Dendritic cell treated with granulocyte-macrophage colony-stimulating factor and Interleukin-4, amounts not matched to agents 40 ng/mL and 50 ng/mL, for 4 days (primary cell): Measurements from ENCODE around the gene FNDC3B.

ENCODE experiments used
- H3K27ac Mint-ChIP-seq: one replicate; pipeline ENCODE4 v1.8.0; 2022; ENCODE audit warnings: mild to moderate bottlenecking, mixed read lengths
- H3K27me3 Mint-ChIP-seq: one replicate; pipeline ENCODE4 v1.8.0; 2022; ENCODE audit warnings: mild to moderate bottlenecking, mixed read lengths
- H3K36me3 Mint-ChIP-seq: one replicate; pipeline ENCODE4 v1.8.0; 2022; ENCODE audit warnings: low read depth, mixed read lengths
- H3K4me1 Mint-ChIP-seq: one replicate; pipeline ENCODE4 v1.8.0; 2022; ENCODE audit warnings: low read depth, mixed read lengths
- H3K4me3 Mint-ChIP-seq: one replicate; pipeline ENCODE4 v1.8.0; 2022; ENCODE audit warnings: mild to moderate bottlenecking, moderate library complexity, mixed read lengths
- H3K9me3 Mint-ChIP-seq: one replicate; pipeline ENCODE4 v1.8.0; 2022; ENCODE audit warnings: mixed read lengths
- intact Hi-C: fragments of 100-400 bp; cut with micrococcal nuclease; formaldehyde crosslinking; loops from one replicate; pipeline ENCODE4 v1.15.0; 2022

Gene FNDC3B

DNA sequence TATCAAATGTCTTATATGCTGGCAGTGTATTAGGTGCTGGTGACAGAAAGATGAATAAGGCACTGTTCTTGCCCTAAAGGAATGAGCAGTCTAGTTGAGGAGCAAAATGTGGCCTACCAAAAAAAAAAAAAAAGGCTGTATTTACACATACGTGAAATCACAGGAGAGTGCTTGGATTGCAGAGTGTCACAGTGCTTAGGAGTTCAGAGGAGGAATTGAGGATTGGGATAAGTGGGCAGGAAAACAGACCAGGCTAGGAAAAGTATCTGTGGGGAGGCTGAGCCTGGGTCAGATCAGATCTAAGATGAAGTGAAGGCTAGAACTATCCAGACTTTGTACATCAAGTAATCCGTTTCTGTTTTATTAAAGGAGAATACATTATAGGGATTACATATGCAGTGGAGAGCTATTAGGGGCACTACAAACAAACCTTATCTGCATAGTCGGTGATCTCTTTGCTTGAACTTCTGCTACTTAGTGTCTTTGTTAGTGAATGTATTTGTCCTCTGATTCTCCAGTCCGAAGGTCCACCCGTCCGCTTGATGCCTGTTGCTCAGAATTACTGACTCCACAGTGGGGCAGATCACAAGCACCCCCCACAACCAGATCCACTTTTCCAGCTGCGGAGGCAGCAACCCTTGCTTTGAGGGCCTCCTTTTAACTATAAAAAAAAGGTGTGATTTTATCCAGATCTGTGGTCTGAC, 80.0 kb downstream of the FNDC3B start:
- H3K36me3 Mint-ChIP-seq = peaks cover 65% of the 10 kb centered on the region
- peak overlapping the region; percentile 13 for H3K27ac Mint-ChIP-seq
- intact Hi-C loops = no loop called here
- no peaks in the 10 kb centered on the region for H3K27me3 Mint-ChIP-seq
- peaks cover 41% of the 10 kb centered on the region for H3K4me1 Mint-ChIP-seq
- no peaks in the 10 kb centered on the region for H3K9me3 Mint-ChIP-seq
- no peak overlapping the region for H3K4me3 Mint-ChIP-seq

- Mint-ChIP-seq H3K27ac (no peak overlapping the region), H3K9me3 (no peaks in the 10 kb centered on the region), H3K36me3 (peaks cover 68% of the 10 kb centered on the region), H3K4me3 (no peak overlapping the region), H3K27me3 (no peaks in the 10 kb centered on the region), H3K4me1 (peaks cover 49% of the 10 kb centered on the region)
- intact Hi-C loops = no loop called here
Observed at GRCh38 chr3:172120912-172121311, 81.5 kb downstream of the FNDC3B start.

DNA sequence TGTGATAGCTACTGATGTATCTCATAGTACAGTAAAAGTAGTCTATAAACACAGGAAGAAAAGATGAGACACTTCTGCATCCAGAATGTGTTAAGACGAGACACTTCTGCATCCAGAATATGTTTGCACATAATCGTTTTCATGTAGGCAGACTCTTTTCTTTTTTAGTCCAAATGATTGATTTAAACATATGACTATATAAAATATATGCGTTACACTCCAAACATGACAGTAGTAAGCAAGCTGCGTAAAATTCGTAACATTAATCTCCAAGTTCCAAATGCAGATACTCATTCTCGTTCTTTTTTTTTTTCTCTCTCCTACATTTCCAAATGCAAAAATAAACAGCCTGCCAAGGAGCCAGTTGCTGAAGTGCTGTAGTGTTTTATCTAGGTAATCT, 82.6 kb downstream of the FNDC3B start:
- Mint-ChIP-seq H3K9me3 (no peaks in the 10 kb centered on the region), H3K4me3 (no peak overlapping the region), H3K4me1 (peaks cover 60% of the 10 kb centered on the region), H3K36me3 (peaks cover 58% of the 10 kb centered on the region), H3K27ac (no peak overlapping the region), H3K27me3 (no peaks in the 10 kb centered on the region)
- intact Hi-C loops = no loop called here

DNA sequence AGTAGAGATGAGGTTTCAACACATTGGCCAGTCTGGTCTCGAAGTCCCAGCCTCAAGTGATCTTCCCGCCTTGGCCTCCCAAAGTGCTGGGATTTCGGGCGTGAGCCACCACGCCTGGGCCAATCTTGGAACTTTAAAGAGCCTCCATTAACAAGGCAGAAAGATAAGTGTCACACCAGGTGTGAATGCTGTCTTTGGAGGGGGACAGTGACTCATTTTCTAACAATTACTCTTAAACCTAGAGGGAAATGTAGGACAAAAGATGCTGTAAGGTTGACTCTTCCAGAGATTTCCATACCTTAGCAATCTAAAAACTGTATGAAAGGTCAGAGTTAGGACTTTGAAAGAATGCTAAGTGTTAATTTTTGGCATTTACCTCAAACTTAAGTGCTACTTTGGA, 84.9 kb downstream of the FNDC3B start:
- no peaks in the 10 kb centered on the region for H3K27me3 Mint-ChIP-seq
- no peak overlapping the region for H3K27ac Mint-ChIP-seq
- peaks cover 64% of the 10 kb centered on the region for H3K4me1 Mint-ChIP-seq
- intact Hi-C loops = no loop called here
- H3K4me3 Mint-ChIP-seq = no peak overlapping the region
- H3K36me3 Mint-ChIP-seq = peaks cover 42% of the 10 kb centered on the region
- no peaks in the 10 kb centered on the region for H3K9me3 Mint-ChIP-seq

DNA sequence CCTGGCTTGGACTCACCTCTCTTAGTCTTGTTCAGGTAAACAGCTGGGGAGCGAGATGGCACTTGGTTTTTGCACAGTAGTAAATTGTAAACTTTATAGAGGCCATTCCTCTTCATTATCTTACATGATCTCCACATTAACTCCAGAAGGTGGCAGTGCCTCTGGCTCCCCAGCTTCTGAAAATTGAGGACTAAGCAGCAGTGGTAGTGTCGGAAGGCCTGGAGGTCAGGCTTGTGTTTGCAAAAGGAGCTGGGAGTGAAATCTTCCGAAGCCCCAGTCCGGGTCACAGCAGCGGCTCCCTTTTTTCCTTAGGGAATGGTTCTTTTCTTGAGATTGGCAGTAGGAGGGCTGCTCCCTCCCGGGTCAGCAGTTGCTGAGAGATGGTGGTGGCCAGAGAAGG, 85.7 kb downstream of the FNDC3B start:
- Mint-ChIP-seq H3K9me3 (no peaks in the 10 kb centered on the region), H3K36me3 (peaks cover 34% of the 10 kb centered on the region), H3K27me3 (no peaks in the 10 kb centered on the region), H3K27ac (peak overlapping the region; percentile 74), H3K4me1 (peaks cover 66% of the 10 kb centered on the region), H3K4me3 (no peak overlapping the region)
- intact Hi-C loops = no loop called here

- H3K36me3 Mint-ChIP-seq = peaks cover 31% of the 10 kb centered on the region
- intact Hi-C loops = no loop called here
- peaks cover 73% of the 10 kb centered on the region for H3K4me1 Mint-ChIP-seq
- no peaks in the 10 kb centered on the region for H3K27me3 Mint-ChIP-seq
- H3K9me3 Mint-ChIP-seq = no peaks in the 10 kb centered on the region
- H3K4me3 Mint-ChIP-seq = no peak overlapping the region
- H3K27ac Mint-ChIP-seq = peak overlapping the region; percentile 74
Observed at GRCh38 chr3:172125963-172126457, 86.6 kb downstream of the FNDC3B start.

GRCh38 chr3:172126741-172127140, 87.4 kb downstream of the FNDC3B start:
- Mint-ChIP-seq H3K4me1 (peaks cover 75% of the 10 kb centered on the region), H3K9me3 (no peaks in the 10 kb centered on the region), H3K27ac (peak overlapping the region; percentile 74), H3K4me3 (peak overlapping the region; percentile 13), H3K36me3 (peaks cover 31% of the 10 kb centered on the region), H3K27me3 (no peaks in the 10 kb centered on the region)
- intact Hi-C loops = no loop called here

GRCh38 chr3:172127141-172127540, 87.8 kb downstream of the FNDC3B start:
- H3K4me3 Mint-ChIP-seq = peak overlapping the region; percentile 13
- H3K4me1 Mint-ChIP-seq = peaks cover 77% of the 10 kb centered on the region
- no peaks in the 10 kb centered on the region for H3K27me3 Mint-ChIP-seq
- intact Hi-C loops = no loop called here
- no peaks in the 10 kb centered on the region for H3K9me3 Mint-ChIP-seq
- peaks cover 28% of the 10 kb centered on the region for H3K36me3 Mint-ChIP-seq
- H3K27ac Mint-ChIP-seq = peak overlapping the region; percentile 74

DNA sequence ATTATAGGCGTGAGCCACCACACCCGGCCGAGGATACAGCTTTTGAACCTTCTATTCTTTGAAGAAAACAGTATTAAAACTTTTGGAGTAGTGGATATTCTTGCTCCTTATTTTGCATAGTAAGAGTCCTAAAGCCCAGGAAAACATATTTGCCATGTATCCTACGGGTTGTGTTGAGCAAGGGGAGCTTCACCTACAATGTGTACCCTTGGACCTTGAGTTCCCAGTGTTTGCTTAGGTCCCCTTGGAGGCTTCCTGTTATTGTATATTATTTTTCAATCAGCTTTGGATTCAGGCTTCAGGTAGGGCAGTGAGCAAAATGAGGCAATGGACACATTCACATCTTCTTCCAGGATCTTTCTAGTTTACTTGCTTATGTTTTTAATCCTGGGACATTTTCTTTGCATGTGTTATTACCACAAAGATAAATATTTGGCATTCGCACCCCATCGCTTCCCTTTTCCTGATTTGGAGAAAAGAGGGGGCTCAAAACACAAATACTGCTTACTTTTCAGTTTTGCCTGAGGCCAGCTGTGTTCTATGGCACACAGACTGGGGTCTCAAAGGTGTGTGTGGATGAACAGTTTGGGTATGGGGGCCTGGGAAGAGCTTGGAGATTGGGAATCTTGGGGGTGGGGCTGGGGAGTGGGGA, 88.7 kb downstream of the FNDC3B start:
- intact Hi-C loops = no loop called here
- no peaks in the 10 kb centered on the region for H3K9me3 Mint-ChIP-seq
- H3K36me3 Mint-ChIP-seq = peaks cover 24% of the 10 kb centered on the region
- peaks cover 74% of the 10 kb centered on the region for H3K4me1 Mint-ChIP-seq
- H3K27ac Mint-ChIP-seq = peak overlapping the region; percentile 87
- no peak overlapping the region for H3K4me3 Mint-ChIP-seq
- H3K27me3 Mint-ChIP-seq = no peaks in the 10 kb centered on the region

DNA sequence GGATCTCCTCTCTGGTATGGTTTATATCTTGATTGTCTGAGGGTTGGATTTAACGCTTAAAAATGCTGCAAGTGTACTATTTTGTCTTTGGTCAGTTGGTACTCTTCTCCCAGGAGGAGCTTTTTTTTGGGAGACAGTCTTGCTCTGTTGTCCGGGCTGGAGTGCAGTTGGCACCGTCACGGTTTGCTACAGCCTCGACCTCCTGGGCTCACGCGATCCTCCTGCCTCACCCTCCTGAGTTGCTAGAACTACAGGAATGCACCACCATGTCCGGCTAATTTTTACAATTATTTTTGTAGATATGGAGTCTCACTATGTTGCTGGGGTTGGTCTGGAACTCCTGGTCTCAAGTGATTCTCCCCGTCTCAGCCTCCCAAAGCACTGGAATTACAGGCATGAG, 89.5 kb downstream of the FNDC3B start:
- intact Hi-C loops = no loop called here
- Mint-ChIP-seq H3K4me1 (peaks cover 77% of the 10 kb centered on the region), H3K9me3 (no peaks in the 10 kb centered on the region), H3K27ac (peak overlapping the region; percentile 87), H3K27me3 (no peaks in the 10 kb centered on the region), H3K36me3 (peaks cover 26% of the 10 kb centered on the region), H3K4me3 (no peak overlapping the region)

DNA sequence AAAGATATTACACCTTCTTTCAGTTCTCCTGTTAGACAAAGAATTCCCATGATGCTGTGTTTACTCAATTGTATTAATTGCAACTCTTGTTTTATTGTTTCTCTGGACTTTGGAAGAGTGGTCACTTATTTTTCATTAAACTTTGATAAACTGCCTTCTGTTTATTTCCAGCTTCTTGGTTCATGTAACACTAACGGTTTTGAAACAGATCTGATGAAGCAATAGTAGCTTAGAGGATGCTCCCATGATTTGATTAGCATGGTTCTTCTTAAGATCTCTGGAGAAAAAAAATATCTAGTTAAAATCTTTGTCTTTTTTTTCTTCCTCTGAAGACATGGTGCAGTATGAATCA, 90.1 kb downstream of the FNDC3B start:
- no peaks in the 10 kb centered on the region for H3K27me3 Mint-ChIP-seq
- H3K4me3 Mint-ChIP-seq = peak overlapping the region; percentile 32
- peaks cover 24% of the 10 kb centered on the region for H3K36me3 Mint-ChIP-seq
- H3K4me1 Mint-ChIP-seq = peaks cover 77% of the 10 kb centered on the region
- intact Hi-C loops = no loop called here
- peak overlapping the region; percentile 87 for H3K27ac Mint-ChIP-seq
- no peaks in the 10 kb centered on the region for H3K9me3 Mint-ChIP-seq

- intact Hi-C loops = loop anchor here (1.0 kb wide), 1 partner anchor 9 kb away; no protein-coding TSS in a partner anchor
- H3K4me1 Mint-ChIP-seq = peaks cover 74% of the 10 kb centered on the region
- peak overlapping the region; percentile 32 for H3K4me3 Mint-ChIP-seq
- no peaks in the 10 kb centered on the region for H3K9me3 Mint-ChIP-seq
- H3K36me3 Mint-ChIP-seq = peaks cover 18% of the 10 kb centered on the region
- no peaks in the 10 kb centered on the region for H3K27me3 Mint-ChIP-seq
- H3K27ac Mint-ChIP-seq = peak overlapping the region; percentile 87
Observed at GRCh38 chr3:172129850-172130716, 90.7 kb downstream of the FNDC3B start.

DNA sequence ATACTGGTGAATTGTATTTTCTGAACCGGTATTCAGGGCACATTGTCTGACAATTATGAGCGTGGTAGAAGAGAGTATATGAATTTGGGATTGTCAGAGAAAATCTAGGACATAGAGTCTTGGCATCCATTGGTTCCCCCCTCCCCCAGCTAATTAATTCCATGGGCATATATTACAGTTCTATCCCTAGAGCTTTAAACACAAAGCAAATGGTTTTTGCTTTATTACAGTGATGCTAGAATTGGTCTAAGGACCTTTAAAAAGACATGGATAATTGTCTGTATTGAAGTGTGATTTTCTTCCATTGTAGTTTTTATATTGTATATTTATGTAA, 91.3 kb downstream of the FNDC3B start:
- Mint-ChIP-seq H3K4me3 (peak overlapping the region; percentile 32), H3K27me3 (no peaks in the 10 kb centered on the region), H3K36me3 (peaks cover 12% of the 10 kb centered on the region), H3K9me3 (no peaks in the 10 kb centered on the region), H3K4me1 (peaks cover 74% of the 10 kb centered on the region), H3K27ac (peak overlapping the region; percentile 87)
- intact Hi-C loops = loop anchor here (1.0 kb wide), 1 partner anchor 9 kb away; no protein-coding TSS in a partner anchor

GRCh38 chr3:172131746-172132145, 92.4 kb downstream of the FNDC3B start:
- no peaks in the 10 kb centered on the region for H3K27me3 Mint-ChIP-seq
- intact Hi-C loops = no loop called here
- H3K4me3 Mint-ChIP-seq = no peak overlapping the region
- H3K4me1 Mint-ChIP-seq = peaks cover 74% of the 10 kb centered on the region
- H3K27ac Mint-ChIP-seq = peak overlapping the region; percentile 66
- peaks cover 16% of the 10 kb centered on the region for H3K36me3 Mint-ChIP-seq
- no peaks in the 10 kb centered on the region for H3K9me3 Mint-ChIP-seq
